SIG-M5 (cell line): Measurements from ENCODE around the gene CLCN4.

Experiments used
- DNase-seq: peaks from one replicate; lab custom pipeline; 2025; lab: John Stamatoyannopoulos, UW

CLCN4 gene

GRCh38 chrX:10197279-10198210 is 40.8 kb downstream of the CLCN4 start:
- DNase-seq, result no peak

- DNase-seq, result no peak
Observed at GRCh38 chrX:10198254-10198653, 41.5 kb downstream of the CLCN4 start.

GRCh38 chrX:10199212-10199611 is 42.4 kb downstream of the CLCN4 start:
- peak; percentile 91 for DNase-seq

GRCh38 chrX:10203617-10204016 is 46.8 kb downstream of the CLCN4 start:
- DNase-seq, result no peak

- no peak for DNase-seq
Observed at GRCh38 chrX:10206317-10206716, 49.5 kb downstream of the CLCN4 start.

GRCh38 chrX:10208281-10208856 is 51.6 kb downstream of the CLCN4 start:
- no peak for DNase-seq

GRCh38 chrX:10208953-10209352 is 52.2 kb downstream of the CLCN4 start:
- DNase-seq, result no peak

- DNase-seq, result no peak
Observed at GRCh38 chrX:10212395-10212794, 55.6 kb downstream of the CLCN4 start.

- DNase-seq, result no peak
Observed at GRCh38 chrX:10213716-10214115, 56.9 kb downstream of the CLCN4 start.

- no peak for DNase-seq
Observed at GRCh38 chrX:10216208-10216607, 59.4 kb downstream of the CLCN4 start.

GRCh38 chrX:10217198-10217597 is 60.4 kb downstream of the CLCN4 start:
- no peak for DNase-seq

- no peak for DNase-seq
Observed at GRCh38 chrX:10221651-10222050, 64.9 kb downstream of the CLCN4 start.

GRCh38 chrX:10223276-10223675 is 66.5 kb downstream of the CLCN4 start:
- no peak for DNase-seq

- DNase-seq, result no peak
Observed at GRCh38 chrX:10223781-10224180, 67.0 kb downstream of the CLCN4 start.

- no peak for DNase-seq
Observed at GRCh38 chrX:10230222-10230621, 73.4 kb downstream of the CLCN4 start.

GRCh38 chrX:10231461-10231860 is 74.7 kb downstream of the CLCN4 start:
- no peak for DNase-seq

- DNase-seq, result no peak
Observed at GRCh38 chrX:10233173-10233572, 76.4 kb downstream of the CLCN4 start.

GRCh38 chrX:10233696-10234095 is 76.9 kb downstream of the CLCN4 start:
- DNase-seq, result no peak

- no peak for DNase-seq
Observed at GRCh38 chrX:10235851-10236250, 79.1 kb downstream of the CLCN4 start.

GRCh38 chrX:10237241-10237640 is 80.5 kb downstream of the CLCN4 start:
- DNase-seq, result no peak

GRCh38 chrX:10239611-10240064 is 82.9 kb downstream of the CLCN4 start:
- no peak for DNase-seq

- no peak for DNase-seq
Observed at GRCh38 chrX:10240918-10241317, 84.1 kb downstream of the CLCN4 start.

GRCh38 chrX:10242026-10242425 is 85.3 kb downstream of the CLCN4 start:
- DNase-seq, result no peak
